K562 treated with DMSO at 1 percent for 4 hours (cell line): Measurements from ENCODE around the gene BPGM. TPM values are rescaled to one million over a fixed set of nuclear protein-coding genes. Genes with fewer than 3 reads are reported as not detected.

Experiments used
- total RNA-seq: library from RNA; unstranded; fragments of 300-600 nt; gene quantifications from 2 replicates; pipeline ENCODE4 v1.2.3, GENCODE V29; 2022; ENCODE audit not compliant: insufficient read depth

BPGM gene
- 19.7 and 24.5 TPM in 2 replicates for total RNA-seq

DNA sequence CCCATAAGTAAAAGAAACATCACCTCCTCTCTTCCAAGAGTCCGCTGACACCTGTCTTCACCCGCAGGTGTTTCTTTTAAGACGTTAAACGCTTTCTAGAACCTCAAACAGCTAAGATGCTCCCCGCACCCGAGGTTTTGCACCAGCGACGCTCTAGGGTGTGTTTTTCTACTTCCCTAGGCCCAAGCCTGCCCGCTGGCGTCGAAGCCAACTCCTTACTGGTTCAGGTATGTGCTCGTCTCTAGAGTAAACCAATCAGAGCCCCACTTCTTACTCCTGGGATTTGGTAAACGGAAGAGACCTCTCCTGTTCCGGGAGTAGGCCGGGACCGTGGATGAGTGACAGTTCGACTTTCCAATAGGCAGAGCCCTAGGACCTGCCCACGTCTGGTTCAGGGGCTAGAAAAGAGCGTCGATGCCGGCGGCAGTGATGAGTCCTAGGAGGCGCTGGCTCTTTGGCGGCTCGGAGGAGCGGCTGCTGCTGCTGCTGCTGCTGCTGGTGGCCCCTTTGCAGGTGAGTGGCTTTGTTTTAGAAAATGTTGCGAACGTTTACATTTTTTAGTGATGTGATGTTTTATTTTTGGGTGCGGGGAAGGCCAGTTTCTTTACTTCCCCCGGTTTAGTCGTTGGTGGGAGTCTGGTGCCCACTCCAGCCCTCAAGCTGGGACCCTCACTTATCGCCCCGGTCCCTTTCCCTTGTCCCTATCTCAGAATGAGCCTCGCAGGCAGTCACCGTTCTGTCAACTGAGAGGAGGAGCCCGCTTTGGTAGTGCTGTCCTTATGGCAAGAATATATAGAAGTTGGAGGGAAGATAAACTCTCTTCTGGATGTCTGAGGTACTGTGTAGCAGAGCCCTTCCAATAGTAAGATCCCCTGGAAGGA lies at the start of gene BPGM:
TSS of gene BPGM (plus strand) at position 429 of the 881 bp plus-strand sequence. CDS start 14,655 bp downstream, outside the sequence.

Other genes starting within 250 kb of the BPGM start
- 3.1 and 7.9 TPM in 2 replicates for gene AKR1B1, start 187.8 kb upstream of the BPGM start, total RNA-seq
- not detected in 2 replicates for gene AKR1B10, start 119.3 kb upstream of the BPGM start, total RNA-seq
- not detected in 2 replicates for gene AKR1B15, start 97.7 kb upstream of the BPGM start, total RNA-seq
- not detected in 2 replicates for gene CALD1, start 132.8 kb downstream of the BPGM start, total RNA-seq